Activated gamma-delta T cell (primary cell): Measurements from ENCODE around the gene SORL1.
"Not testable (repeated sequence)": the region's sequence is repeated elsewhere in the genome, so short reads cannot be mapped to it uniquely, and the experiment has no call there.

Experiments
- DNase-seq: peaks from one replicate; lab custom pipeline; 2025; lab: John Stamatoyannopoulos, UW
- total RNA-seq, 2 donors: gene quantifications; one replicate each; lab custom pipeline; 2026; lab: John Stamatoyannopoulos, UW

Gene SORL1
- 804 to 1,333 reads per million in 2 donors for total RNA-seq

- DNase-seq: peak; percentile 50
Observed at GRCh38 chr11:121451986-121452608, at the start of gene SORL1. TSS of gene SORL1 (plus strand) at chr11:121452314. CDS start at chr11:121452332, 18 bp downstream.

- no peak for DNase-seq
Observed at GRCh38 chr11:121405646-121406045, 46.5 kb upstream of the SORL1 start.

GRCh38 chr11:121406291-121406690 is 45.8 kb upstream of the SORL1 start:
- DNase-seq: no peak

- no peak for DNase-seq
Observed at GRCh38 chr11:121408830-121409229, 43.3 kb upstream of the SORL1 start.

GRCh38 chr11:121410041-121410440 is 42.1 kb upstream of the SORL1 start:
- not testable (repeated sequence) for DNase-seq

- DNase-seq: not testable (repeated sequence)
Observed at GRCh38 chr11:121411330-121411729, 40.8 kb upstream of the SORL1 start.

- no peak for DNase-seq
Observed at GRCh38 chr11:121412000-121412587, 40.0 kb upstream of the SORL1 start.

- DNase-seq: no peak
Observed at GRCh38 chr11:121412711-121413415, 39.3 kb upstream of the SORL1 start.

- no peak for DNase-seq
Observed at GRCh38 chr11:121414141-121414913, 37.8 kb upstream of the SORL1 start.

GRCh38 chr11:121415856-121416255 is 36.3 kb upstream of the SORL1 start:
- DNase-seq: no peak

- DNase-seq: no peak
Observed at GRCh38 chr11:121417055-121417551, 35.0 kb upstream of the SORL1 start.

GRCh38 chr11:121417607-121418006 is 34.5 kb upstream of the SORL1 start:
- DNase-seq: no peak

GRCh38 chr11:121418625-121419114 is 33.4 kb upstream of the SORL1 start:
- no peak for DNase-seq

- DNase-seq: no peak
Observed at GRCh38 chr11:121419836-121420235, 32.3 kb upstream of the SORL1 start.

- no peak for DNase-seq
Observed at GRCh38 chr11:121420398-121420797, 31.7 kb upstream of the SORL1 start.

- DNase-seq: no peak
Observed at GRCh38 chr11:121421149-121421901, 30.8 kb upstream of the SORL1 start.

- DNase-seq: no peak
Observed at GRCh38 chr11:121422675-121423074, 29.4 kb upstream of the SORL1 start.

GRCh38 chr11:121425828-121426227 is 26.3 kb upstream of the SORL1 start:
- DNase-seq: no peak

GRCh38 chr11:121426476-121427399 is 25.4 kb upstream of the SORL1 start:
- peak; percentile 42 for DNase-seq

GRCh38 chr11:121427400-121427744 is 24.7 kb upstream of the SORL1 start:
- DNase-seq: no peak
